Activated CD4-positive, alpha-beta T cell treated with anti-CD3 and anti-CD28 coated beads, Interleukin-2, amount 50 U/mL, for 1 hour (primary cell): ENCODE data around the gene ACTRT2.

Experiments
- DNase-seq: peaks from one replicate; pipeline ENCODE4 v3.0.0-alpha.2; 2020

Gene ACTRT2

DNA sequence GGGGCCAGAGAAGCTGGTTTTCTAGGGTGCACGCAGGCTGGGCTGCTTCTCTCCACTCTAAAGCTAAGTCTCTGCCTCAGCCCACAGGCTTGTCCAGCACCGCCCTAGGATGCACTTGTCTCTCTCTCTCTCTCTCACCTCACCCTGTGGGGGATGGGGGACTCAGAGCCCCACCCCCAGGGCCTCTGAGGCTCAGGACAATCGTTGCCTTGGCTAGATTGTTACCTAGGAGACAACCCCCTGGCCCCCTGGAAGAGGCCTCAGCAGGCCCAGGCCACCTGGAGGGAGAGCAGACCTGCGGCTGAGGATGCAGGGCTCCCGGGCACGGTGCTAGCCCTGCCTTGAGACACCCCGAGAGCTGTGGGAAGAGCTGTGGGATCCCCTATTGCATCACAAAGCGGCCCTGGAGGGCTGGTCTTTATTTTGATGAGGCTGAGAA is at the start of gene ACTRT2:
Gene ACTRT2 (plus strand): TSS at position 235 of the 439 bp plus-strand sequence. CDS start 220 bp downstream, outside the sequence.
- no peak for DNase-seq

DNA sequence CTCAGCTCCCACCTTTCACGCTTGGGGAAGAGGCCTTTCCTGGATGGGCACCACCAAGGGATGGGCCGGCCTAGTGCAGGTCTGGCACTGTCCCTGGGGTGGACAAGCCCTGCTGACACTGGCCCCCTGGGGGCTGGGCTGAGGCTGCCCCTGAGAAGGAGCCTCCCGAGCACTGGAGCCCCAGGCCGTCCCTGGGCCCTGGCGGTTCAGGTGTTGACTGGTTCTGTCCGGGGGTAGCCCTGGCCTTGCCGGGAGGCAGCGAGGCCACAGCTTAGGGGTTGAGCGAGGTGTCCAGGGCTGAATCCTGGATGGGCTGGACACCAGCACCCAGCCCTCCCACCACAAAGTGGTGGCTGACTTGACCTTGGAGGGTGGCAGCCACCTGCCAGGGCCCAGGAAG is 49.7 kb upstream of the ACTRT2 start:
- DNase-seq, result no peak

DNA sequence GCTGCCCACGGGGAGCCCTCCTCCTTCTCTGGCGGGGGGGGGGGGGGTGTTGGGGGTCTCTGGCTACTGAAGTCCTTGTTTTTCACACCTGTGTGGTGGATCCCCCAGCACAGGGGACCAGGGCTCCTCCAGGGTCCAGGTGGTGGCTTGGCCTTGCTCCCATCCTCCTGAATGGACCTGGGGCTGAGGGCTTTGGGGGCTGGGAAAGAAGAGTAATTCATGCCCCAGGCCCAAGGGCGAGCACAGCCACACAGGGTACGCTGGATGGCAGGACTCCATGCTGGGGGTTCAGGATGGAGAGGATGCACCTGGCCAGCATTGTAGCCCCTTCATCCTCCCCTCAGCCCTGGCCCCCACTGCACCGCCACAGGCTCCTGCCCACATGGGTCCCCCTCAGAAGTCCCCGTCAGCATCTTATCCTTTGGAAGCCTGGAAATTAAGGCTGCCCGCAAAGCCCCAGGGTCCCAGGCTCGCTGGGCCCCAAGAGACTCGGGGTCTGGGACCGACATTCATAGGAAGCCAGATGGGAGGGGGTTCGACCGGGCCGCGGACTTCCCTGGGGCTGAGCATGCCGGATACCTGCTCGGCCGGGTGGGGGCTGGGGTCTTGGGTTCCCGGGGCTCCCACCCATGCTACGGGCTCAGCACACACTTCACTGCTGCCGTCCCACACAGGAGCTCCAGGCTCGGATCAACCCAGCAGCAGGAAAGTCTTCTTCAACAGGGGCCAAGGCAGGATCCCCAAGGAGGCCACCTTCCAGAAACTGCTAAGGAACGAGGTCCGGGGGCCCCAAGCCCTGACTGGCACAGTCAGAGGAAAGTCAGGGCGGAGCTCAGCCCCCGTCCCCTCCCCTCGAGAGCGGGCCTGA is 49.0 kb upstream of the ACTRT2 start:
- no peak for DNase-seq

DNA sequence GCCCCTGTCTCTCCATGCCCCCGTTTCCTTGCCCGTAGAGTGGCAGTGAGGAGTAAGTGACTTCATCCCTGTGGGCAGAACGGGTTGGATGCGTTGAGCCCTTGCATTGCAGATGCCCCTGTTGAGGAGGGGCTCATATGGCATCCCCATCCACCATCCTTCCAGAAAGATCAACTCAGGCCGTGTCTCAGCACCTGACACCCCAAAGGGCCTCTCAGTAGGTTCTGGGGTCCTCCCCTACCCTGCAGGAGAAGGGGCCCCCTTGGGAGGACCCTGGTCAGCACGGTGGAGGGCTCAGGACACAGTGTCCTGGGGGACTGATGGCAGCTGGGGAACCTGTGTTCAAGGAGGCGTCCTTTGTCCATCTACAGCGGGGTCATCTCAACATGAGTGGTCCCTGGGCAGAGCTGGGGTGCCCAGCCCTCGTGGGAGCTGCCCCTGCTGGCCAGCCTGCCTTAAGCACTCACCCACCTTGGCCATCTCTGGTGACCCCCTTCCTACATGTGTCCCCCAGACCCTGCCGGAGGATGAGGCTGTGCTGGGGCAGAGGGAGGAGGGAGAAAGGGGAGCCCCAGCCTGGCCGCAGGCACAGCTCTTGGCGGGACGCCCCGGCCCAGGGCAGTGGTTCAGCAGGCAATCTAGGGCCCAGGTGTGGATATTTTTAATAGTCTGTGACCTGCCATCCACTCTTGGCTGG is 48.2 kb upstream of the ACTRT2 start:
- DNase-seq, result no peak

DNA sequence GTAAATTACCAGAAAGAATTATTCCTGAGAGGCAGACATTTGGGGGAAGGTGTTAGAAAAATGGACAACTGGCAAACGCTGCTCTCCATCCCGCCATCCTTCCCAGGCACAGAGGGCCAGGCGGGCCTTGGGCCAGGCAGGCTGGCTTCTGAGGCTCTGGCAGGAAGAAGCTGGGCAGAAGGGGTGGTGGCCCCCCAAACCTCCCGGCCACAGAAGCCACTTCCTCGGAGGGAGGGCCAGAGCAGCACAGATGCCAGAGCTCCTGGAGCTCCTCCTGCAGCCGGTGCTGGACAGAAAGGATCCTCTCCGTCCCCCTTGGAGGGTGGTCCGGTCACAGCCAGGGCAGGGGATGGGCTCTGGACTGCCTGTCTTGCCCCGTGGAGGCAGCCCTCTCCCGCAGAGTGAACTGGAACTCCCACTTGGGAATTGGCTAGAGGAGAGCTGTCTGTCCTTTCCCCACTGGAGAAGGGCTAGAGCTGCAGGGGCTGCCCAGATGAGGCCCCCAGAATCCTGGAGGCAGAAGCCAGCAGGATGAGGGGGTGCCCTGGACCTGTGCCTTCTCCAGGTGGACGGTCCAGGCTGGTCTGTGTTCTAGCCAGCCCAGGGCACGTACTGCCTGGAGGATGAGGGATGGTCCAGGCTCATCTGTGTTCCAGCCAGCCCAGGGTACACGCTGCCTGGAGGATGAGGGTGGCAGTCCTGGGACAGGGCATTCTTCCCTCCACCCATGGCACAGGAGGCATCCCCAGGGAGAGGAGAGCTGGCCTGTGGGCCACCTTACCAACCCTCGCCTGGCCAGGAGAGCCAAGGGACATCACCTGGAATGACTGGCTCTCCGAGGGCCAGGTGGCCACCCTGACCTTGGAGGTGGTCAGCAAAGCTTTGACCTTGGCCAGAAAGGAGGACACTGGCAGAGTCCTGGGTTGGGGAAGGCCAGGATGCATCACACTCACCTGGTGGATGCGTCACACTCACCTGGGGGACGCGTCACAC is 47.4 kb upstream of the ACTRT2 start:
- no peak for DNase-seq

DNA sequence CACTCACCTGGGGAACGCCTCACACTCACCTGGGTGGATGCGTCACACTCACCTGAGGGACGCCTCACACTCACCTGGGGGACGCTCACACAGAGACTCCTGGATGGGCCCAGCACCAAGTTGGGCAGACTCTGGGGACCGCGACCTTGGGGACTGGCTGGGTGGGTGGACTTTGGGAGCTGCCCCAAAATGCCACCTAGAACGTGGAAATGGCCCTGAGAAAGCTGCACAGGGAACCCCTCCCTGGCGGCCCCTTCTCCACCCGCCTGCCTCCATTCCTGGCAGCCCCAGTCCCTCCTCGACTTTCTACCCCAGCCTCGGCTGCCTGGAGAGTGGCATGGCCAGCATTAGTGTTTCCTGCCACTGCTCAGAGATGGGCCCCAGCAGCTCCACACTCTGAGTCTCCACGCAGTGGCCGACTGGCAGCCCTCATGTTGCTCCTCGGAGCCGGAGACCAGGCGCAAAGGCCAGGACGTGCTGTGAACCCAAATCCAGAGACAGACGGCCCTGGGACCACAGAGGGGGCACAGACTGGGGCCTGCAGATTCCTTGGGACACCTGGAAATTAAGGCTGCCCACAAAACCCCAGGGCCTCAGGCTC is 46.5 kb upstream of the ACTRT2 start:
- DNase-seq, result no peak

DNA sequence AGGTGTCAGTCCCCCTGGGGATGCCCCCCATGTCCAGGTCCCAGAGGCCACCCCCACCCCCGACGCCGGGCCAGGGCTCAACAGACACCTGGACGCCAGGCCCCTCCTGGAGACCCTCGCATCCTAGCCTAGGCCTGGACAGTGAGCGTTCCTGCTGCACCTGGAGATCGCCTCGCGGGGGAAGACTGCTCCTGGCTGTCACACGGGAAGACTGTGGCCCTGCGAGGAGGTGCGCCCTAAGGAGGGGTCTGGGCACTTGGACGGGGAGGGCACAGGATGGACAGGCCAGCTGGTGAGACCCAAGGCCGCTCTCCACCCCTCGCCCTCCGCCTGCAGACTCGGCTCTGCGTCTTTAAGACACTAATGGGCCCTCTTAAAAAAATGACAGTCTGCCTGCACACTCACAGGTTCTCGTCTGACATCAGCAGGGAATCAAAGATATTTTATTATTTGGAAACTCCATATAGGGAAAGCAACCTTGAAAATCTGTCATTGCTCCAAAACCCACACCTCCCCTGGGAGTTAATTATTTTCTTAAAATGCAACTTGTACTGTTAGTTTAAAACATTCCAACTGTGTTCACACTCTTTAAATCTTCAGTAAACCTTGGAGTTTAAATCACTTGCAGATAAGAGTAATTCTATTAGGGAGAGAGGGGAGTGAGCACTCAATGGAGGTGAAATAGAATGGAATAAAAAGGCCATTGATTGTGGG is 45.6 kb upstream of the ACTRT2 start:
- no peak for DNase-seq

DNA sequence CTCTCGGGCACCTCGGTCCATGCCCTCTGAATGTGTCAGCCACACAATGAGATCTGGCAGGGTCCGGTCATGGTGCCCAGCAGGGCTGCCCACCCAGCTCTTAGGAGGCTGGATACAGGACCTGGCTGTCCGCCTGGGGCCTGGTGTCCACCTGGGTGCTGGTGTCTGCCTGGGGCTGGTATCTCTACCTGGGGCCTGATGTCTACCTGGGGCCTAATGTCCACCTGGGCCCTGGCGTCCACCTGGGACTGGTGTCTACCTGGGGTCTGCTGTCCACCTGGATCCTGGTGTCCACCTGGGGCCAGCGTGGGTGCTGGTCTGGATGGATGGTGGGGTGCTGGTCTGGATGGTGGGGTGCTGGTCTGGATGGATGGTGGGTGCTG is 45.1 kb upstream of the ACTRT2 start:
- DNase-seq, result no peak

DNA sequence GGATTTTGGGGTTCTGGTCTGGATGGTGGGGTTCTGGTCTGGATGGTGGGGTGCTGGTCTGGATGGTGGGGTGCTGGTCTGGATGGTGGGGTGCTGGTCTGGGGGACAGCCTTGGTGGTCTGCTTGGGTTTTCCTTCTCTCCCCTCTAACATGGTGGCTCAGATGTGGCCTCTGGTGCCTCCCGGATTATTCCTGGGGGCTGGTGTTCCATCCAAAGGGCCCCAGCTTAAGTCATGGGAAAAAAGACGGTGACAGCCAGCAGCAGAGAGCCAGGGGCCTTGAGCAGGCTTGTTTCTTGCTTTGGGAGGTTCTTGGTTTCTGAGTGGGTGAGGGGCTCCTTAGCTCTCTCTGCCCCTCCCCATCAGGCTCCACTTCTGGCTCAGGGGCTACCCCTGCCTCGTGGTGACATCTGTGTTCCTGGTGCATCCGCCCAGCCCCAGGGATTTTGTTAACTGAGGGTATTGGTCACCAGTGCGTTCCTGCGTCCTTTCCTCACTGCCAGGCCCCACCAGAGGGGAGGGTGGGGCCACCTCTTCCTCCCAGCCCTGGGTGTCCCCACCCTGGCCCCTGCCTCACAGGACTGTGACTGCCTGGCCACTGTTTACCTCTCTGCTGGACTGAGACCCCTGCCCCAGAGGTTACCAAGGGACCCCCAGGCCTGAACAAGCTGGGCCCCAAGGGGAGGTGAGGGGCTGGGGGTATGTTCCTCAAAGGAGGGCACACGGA is 43.2 kb upstream of the ACTRT2 start:
- no peak for DNase-seq

DNA sequence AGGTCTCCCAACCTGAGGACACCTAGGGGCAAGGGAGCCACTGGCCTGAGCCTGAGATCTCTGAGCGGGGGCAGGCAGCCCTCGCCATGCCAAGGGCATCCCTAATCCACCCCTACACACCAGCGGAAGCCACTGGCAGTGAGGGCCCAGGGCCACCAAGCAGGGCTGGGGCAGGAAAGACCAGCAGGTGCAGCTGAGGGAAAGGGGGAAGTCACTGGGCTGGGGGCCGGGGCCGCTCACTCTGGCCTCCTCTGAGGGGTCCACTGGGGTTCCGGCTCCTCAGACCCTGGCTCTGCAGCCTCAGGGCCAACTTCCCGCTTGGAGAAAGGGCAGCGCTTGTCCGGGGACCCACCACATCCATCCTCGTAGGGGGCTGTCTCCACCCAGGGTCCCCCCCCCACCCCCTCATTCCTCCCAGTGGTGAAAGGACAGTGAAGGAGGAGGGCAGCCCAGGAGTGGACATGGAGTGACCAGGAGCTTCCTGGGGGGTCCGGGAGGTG is 42.5 kb upstream of the ACTRT2 start:
- no peak for DNase-seq

DNA sequence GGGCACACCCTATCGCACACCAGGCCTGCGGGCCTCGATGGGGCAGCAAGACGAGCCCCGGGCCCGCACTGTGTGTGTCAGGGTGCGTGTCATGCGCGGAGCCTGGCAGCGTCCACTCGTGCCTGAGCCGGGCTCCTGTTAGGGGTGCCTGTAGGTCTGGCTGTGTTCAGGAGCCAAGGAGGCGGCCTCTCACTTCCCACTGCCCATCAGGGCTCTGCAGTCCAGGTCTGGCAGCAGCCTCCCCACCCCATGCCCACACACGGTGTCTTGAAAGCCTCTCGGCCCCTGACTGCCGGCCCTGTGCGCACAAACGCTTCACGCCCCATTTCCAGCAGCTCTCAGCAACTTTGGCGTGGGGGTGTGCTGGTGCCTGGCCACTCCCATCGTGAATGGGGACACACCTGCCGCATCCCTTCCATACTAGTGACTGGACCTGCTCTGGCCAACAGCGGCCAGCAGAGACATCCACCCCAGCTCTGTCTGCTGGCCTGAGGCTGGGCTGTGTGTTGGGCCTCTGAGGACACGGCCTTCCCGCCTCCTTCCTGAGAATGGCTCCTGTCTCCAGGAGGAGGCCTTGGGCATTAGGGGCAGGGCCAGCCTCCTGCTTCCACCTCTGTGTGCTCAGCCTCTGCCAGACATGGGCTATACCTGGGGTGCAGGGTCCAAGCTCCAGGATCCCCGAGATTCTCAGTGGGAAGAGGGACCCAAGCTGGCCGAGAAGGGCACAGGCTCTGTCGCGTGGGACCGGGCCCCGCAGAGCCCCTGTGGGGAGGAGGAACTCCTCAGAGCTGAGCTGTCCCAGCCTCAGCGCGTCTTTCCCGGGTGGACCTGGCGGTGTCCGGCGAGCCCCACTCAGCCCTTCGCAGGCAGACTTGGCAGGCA is 41.8 kb upstream of the ACTRT2 start:
- no peak for DNase-seq

DNA sequence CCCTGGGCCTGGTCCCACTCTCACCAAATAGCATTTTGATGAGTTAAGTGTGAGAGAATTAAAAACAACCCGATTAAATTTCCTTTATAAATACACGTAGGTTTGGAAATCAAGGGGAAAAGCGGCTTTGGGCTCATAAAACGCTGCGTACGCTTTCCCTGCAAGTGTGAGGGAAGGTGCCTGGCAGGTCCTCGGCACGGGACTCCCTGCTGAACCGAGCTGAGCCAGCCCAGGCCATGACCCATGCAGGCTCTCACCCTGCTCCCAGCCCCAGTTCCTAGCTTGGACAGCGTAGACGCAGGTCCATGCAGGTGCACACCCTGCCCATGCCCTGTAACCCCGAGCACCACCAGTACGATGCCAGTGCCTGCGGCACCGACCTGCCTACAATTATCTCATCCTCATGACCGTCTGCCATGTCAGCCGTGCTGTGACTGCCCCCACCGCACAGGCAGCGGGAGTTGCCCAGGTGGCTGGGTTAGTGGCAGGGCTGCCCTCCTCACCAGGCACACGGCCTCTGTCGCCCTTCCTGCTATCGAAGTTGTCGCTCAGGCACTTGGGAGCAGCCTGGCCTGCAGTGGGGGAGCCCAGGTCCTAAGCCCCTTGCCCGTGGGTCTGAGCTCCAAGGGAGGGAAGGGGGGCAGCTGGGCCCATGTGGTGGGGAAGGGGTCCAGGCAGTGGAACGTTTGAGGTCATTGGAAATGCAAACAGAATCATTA is 41.0 kb upstream of the ACTRT2 start:
- no peak for DNase-seq

DNA sequence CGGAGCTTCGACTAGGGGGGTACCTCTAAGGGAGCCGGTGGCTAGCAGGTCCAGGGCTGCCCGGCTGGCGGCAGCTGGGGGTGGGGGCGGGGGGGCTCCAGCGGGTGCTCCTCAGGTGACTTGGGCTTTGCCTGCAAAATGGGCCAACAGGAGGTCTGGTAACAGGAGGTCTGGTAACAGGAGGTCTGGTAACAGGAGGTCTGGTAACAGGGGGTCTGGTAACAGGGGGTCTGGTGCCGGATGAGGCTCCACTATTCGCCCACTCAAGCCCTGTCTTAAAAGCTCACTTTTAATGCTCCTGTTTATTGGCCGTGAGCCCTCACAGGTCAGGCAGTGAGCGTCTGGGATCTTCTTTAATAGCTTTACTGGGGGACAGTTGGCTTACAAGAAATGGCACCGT is 40.4 kb upstream of the ACTRT2 start:
- no peak for DNase-seq

DNA sequence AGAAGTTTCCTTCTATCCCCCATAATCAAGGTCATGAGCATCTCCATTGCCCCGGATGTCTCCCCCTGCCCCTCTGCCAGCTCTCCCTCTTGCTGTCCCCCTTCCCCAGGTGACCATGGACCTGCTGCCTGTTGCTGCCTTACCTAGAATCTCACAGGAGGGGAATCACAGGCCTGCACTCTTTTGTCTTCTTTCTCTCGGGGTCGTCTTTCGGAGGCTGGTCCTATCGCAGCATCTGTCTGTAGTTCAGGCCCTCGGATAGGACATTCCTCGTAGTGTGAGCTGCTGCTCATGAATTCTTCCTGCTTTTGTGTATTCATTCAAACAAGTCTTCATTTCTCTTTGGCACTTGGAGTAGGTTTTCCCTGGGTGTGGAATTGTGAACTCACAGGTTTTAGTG is 39.9 kb upstream of the ACTRT2 start:
- no peak for DNase-seq

DNA sequence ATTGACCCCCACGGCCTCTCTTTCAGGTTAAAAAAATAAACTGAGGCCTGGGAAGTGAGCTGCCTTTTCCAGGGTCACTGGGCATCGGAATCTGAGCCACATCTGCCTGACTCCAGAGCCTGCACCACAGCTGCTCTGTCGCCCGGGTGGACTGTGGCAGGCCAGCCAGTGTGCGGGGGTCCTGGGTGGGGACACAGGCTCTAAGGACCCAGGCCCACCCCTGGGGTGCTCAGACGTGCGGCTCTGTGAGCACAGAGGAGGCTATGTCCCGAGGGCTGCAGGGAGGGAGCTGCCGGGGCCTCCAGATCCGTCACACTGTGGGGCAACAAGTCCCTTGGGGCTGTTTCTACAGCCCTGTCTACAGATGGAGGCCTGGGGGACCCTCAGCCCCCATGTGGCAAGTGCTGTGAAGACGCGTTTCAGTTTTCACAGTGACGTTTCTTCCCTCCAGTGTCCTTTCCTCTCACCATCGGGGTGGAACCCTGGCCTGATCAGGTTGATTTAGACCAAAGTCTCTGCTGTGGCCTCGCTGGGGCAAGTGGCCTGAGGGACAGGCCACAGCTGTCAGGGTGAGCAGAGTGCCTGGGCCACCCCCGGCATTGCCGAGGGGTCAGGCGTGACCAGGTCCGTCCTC is 39.2 kb upstream of the ACTRT2 start:
- no peak for DNase-seq

DNA sequence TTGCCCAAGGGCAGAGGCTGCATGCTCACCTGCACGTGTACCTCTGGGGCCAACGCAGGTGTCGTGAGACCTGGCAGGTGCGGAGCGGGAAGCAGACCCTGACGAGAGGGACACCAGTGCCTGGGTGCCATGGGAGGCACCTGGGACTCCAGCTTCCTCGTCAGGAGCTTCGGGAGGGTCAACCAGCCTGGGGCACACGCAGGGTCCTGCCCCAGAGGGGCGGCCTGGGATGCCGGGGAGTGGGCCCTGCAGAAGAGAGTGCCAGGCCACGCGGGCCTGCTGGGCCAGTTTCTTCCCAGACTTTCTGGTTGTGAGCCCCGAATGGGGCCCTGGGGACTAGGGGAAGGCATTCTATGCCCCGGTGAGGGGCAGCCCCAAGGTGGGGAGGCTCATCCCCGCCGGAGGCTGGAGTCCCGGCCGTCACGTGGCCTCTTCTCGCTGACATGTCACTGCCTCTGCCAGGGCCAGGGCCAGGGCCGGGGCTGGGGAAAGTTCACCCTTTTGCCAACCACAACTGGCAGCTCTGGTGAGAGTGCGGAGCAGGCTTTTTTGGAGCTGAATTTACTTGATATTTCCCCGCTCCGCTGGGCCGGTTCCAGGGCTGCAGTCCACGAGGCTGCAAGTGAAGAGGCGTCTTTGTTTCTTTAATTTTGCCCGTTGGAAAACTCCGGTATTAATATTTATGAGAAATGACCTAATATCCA is 38.5 kb upstream of the ACTRT2 start:
- DNase-seq, result no peak

DNA sequence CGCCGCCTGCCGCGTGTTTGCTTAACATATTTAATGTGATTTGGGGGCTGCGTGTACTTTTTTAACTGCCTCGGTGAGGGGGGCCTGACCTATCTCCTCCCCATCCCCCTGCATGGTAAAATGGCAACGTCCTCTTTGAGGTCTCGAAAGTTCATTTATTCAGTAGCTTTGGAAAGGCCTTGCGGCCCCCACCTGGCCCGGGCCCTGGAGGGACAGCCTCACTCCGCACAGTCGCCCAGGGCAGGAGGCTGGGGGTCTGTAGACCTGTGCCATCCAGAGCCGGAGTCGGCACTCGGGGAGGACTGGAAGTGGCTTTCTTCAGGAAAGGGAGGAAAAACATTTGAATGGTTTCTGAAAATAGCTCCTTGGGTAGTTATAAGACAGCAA is 38.0 kb upstream of the ACTRT2 start:
- no peak for DNase-seq
